K562 (cell line): Measurements from ENCODE around the gene MRPS18B. TPM values are rescaled to one million over a fixed set of nuclear protein-coding genes. Genes with fewer than 3 reads are reported as not detected.
A peak's percentile ranks its signal among the peaks of the same experiment; 100 is the strongest.

Experiments
- E2F3 ChIP-seq: fragments of 250-450 bp; sonication (Bioruptor Pico); IDR thresholded peaks from 2 replicates; pipeline ENCODE4 v1.4.0; 2020; ENCODE audit warnings: mild to moderate bottlenecking
- HMGN3 ChIP-seq: IDR thresholded peaks from 2 replicates; pipeline ENCODE4 v1.6.1; 2011; ENCODE audit warnings: borderline replicate concordance, low read depth, mild to moderate bottlenecking, mixed read lengths, low read length; ENCODE audit not compliant: insufficient read length; ENCODE audit errors: extremely low read depth
- IRF2 ChIP-seq: sonication (generic); formaldehyde crosslinking; IDR thresholded peaks from 2 replicates; pipeline ENCODE4 v1.8.1; 2022; ENCODE audit warnings: mild to moderate bottlenecking, missing genetic modification reagents
- LEF1 ChIP-seq: fragments of 450-650 bp; IDR thresholded peaks from 2 replicates; pipeline ENCODE4 v1.6.1; 2016; ENCODE audit warnings: mild to moderate bottlenecking
- TGIF2 ChIP-seq: sonication (generic); formaldehyde crosslinking; IDR thresholded peaks from 2 replicates; pipeline ENCODE4 v1.8.1; 2022; ENCODE audit warnings: mild to moderate bottlenecking, missing genetic modification reagents, moderate library complexity
- TRIM24 ChIP-seq, 2 experiments: fragments of 450-650 bp; IDR thresholded peaks; 2 replicates each; pipeline ENCODE4 v1.6.1; 2016
- U2AF2 ChIP-seq: fragments of 200-400 bp; formaldehyde crosslinking; optimal IDR thresholded peaks from 2 replicates; pipeline ENCODE3; 2017; ENCODE audit warnings: low read depth, mild to moderate bottlenecking, low read length
- ZNF274 ChIP-seq: IDR thresholded peaks from 2 replicates; pipeline ENCODE4 v1.6.1; 2011; ENCODE audit warnings: low read depth, mild to moderate bottlenecking, low read length, moderate library complexity, borderline replicate concordance
- polyA plus RNA-seq, 8 experiments: library from polyadenylated mRNA; depleted of rRNA in 4 of 8; stranded (reverse) in 5 of 8; unstranded in 3 of 8; fragments of >200 nt; fragmentation: Nextera tagmentation in 2 of 8; fragmentation: Illumina TruSeq in 1 of 8; extraction: Ambion mirVana in 2 of 8; extraction: Trizol in 1 of 8; gene quantifications; 2 replicates each; pipeline versions ENCODE4 v1.2.1 to v1.2.3, GENCODE V29; 2011 to 2014; ENCODE audit warnings: inconsistent platforms in 1 of 8, missing spikeins in 1 of 8
- total RNA-seq, 7 experiments: library from RNA; depleted of rRNA in 6 of 7; stranded (reverse); fragments of >200 nt in 6 of 7; fragmentation: Illumina TruSeq in 2 of 7; extraction: Trizol in 2 of 7; gene quantifications; 2 replicates each; pipeline versions ENCODE4 v1.2.1 to v1.2.3, GENCODE V29; 2011 to 2021; ENCODE audit warnings: low replicate concordance in 1 of 7
- TF ChIP-seq, protein P1 (sequence below): fragments of 450-650 bp; IDR thresholded peaks from 2 replicates; pipeline ENCODE4 v1.6.1; 2016; ENCODE audit warnings: mild to moderate bottlenecking, moderate library complexity
- TF ChIP-seq, protein P2 (sequence below): sonication (generic); formaldehyde crosslinking; IDR thresholded peaks from 2 replicates; pipeline ENCODE4 v1.8.0; 2022; ENCODE audit warnings: mild to moderate bottlenecking, missing genetic modification reagents
- TF ChIP-seq, protein P3 (sequence below): fragments of 250-450 bp; sonication (Bioruptor Pico); IDR thresholded peaks from 2 replicates; pipeline ENCODE4 v1.5.0; 2022; ENCODE audit warnings: mild to moderate bottlenecking

Gene MRPS18B
- total and polyA plus RNA-seq, 9 of the 15 experiments (the other 6 are each of a cell fraction or from before 2014, with no cell fraction given) = 132 to 383 (median 178) TPM

DNA sequence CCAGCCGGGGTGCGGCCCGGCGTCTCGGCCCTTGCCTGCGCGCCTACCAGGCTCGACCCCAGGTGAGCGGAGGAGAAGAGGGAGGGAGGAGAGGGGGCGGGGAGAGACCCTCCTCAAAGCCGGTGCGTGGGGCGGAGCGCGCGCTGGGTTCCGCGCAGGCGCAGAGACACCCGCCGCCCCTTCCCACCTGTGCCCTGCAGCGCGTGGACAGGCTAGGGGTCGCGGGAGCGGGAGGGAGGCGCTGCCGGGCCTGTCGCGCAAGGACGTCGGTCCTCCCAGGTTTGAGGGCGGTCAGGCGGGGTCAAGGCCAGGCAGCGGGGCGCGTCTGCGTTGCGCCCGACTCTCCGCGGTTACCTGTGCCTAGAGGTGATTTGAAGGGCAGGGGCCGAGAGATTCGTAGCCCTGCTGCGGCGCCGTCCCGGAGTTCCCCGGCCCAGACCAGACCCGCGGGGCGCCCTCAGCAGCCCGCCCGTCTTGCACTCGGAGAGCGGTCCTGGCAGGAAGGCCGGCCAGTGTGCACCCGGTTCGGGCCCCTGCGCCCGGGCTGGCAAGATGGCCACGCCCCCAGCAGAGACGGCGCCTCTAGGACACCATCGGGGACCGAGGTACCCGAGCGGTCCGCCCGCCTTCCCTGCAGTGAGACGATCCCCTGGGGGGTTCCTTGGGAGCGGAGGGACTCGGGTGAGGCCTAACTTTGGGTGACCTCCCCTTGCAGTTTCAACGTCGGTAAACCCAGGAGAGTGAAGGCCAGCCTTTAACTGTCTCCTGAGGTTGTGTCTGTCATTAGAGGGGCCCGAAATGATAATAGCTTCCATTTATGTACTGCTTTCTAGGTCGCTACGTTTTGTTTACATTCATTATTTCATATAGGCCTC, 29.8 kb downstream of the MRPS18B start (continued):
- TF ChIP-seq, protein P1, sequence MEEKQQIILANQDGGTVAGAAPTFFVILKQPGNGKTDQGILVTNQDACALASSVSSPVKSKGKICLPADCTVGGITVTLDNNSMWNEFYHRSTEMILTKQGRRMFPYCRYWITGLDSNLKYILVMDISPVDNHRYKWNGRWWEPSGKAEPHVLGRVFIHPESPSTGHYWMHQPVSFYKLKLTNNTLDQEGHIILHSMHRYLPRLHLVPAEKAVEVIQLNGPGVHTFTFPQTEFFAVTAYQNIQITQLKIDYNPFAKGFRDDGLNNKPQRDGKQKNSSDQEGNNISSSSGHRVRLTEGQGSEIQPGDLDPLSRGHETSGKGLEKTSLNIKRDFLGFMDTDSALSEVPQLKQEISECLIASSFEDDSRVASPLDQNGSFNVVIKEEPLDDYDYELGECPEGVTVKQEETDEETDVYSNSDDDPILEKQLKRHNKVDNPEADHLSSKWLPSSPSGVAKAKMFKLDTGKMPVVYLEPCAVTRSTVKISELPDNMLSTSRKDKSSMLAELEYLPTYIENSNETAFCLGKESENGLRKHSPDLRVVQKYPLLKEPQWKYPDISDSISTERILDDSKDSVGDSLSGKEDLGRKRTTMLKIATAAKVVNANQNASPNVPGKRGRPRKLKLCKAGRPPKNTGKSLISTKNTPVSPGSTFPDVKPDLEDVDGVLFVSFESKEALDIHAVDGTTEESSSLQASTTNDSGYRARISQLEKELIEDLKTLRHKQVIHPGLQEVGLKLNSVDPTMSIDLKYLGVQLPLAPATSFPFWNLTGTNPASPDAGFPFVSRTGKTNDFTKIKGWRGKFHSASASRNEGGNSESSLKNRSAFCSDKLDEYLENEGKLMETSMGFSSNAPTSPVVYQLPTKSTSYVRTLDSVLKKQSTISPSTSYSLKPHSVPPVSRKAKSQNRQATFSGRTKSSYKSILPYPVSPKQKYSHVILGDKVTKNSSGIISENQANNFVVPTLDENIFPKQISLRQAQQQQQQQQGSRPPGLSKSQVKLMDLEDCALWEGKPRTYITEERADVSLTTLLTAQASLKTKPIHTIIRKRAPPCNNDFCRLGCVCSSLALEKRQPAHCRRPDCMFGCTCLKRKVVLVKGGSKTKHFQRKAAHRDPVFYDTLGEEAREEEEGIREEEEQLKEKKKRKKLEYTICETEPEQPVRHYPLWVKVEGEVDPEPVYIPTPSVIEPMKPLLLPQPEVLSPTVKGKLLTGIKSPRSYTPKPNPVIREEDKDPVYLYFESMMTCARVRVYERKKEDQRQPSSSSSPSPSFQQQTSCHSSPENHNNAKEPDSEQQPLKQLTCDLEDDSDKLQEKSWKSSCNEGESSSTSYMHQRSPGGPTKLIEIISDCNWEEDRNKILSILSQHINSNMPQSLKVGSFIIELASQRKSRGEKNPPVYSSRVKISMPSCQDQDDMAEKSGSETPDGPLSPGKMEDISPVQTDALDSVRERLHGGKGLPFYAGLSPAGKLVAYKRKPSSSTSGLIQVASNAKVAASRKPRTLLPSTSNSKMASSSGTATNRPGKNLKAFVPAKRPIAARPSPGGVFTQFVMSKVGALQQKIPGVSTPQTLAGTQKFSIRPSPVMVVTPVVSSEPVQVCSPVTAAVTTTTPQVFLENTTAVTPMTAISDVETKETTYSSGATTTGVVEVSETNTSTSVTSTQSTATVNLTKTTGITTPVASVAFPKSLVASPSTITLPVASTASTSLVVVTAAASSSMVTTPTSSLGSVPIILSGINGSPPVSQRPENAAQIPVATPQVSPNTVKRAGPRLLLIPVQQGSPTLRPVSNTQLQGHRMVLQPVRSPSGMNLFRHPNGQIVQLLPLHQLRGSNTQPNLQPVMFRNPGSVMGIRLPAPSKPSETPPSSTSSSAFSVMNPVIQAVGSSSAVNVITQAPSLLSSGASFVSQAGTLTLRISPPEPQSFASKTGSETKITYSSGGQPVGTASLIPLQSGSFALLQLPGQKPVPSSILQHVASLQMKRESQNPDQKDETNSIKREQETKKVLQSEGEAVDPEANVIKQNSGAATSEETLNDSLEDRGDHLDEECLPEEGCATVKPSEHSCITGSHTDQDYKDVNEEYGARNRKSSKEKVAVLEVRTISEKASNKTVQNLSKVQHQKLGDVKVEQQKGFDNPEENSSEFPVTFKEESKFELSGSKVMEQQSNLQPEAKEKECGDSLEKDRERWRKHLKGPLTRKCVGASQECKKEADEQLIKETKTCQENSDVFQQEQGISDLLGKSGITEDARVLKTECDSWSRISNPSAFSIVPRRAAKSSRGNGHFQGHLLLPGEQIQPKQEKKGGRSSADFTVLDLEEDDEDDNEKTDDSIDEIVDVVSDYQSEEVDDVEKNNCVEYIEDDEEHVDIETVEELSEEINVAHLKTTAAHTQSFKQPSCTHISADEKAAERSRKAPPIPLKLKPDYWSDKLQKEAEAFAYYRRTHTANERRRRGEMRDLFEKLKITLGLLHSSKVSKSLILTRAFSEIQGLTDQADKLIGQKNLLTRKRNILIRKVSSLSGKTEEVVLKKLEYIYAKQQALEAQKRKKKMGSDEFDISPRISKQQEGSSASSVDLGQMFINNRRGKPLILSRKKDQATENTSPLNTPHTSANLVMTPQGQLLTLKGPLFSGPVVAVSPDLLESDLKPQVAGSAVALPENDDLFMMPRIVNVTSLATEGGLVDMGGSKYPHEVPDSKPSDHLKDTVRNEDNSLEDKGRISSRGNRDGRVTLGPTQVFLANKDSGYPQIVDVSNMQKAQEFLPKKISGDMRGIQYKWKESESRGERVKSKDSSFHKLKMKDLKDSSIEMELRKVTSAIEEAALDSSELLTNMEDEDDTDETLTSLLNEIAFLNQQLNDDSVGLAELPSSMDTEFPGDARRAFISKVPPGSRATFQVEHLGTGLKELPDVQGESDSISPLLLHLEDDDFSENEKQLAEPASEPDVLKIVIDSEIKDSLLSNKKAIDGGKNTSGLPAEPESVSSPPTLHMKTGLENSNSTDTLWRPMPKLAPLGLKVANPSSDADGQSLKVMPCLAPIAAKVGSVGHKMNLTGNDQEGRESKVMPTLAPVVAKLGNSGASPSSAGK = peak; percentile 30
- TF ChIP-seq LEF1 (no peak; the same call in 1 of the 2 replicates), ZNF274 (no peak), U2AF2 (no peak), TGIF2 (0 out of 2 replicates have a peak, but pooled peaks have one; percentile 12), HMGN3 (peak; percentile 79), IRF2 (CRISPR knock-in tag) (no peak), TRIM24 (IDR thresholded peaks at IDR 0.05) (no peak), E2F3 (CRISPR knock-in tag) (peak; percentile 61; the same call in 1 of the 2 replicates)
- TF ChIP-seq, protein P2, sequence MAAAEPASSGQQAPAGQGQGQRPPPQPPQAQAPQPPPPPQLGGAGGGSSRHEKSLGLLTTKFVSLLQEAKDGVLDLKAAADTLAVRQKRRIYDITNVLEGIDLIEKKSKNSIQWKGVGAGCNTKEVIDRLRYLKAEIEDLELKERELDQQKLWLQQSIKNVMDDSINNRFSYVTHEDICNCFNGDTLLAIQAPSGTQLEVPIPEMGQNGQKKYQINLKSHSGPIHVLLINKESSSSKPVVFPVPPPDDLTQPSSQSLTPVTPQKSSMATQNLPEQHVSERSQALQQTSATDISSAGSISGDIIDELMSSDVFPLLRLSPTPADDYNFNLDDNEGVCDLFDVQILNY (CRISPR knock-in tag) = peak; percentile 84; the same call in 1 of the 2 replicates
- TF ChIP-seq, protein P3, sequence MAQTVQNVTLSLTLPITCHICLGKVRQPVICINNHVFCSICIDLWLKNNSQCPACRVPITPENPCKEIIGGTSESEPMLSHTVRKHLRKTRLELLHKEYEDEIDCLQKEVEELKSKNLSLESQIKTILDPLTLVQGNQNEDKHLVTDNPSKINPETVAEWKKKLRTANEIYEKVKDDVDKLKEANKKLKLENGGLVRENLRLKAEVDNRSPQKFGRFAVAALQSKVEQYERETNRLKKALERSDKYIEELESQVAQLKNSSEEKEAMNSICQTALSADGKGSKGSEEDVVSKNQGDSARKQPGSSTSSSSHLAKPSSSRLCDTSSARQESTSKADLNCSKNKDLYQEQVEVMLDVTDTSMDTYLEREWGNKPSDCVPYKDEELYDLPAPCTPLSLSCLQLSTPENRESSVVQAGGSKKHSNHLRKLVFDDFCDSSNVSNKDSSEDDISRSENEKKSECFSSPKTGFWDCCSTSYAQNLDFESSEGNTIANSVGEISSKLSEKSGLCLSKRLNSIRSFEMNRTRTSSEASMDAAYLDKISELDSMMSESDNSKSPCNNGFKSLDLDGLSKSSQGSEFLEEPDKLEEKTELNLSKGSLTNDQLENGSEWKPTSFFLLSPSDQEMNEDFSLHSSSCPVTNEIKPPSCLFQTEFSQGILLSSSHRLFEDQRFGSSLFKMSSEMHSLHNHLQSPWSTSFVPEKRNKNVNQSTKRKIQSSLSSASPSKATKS = no peak
